T-helper 1 cell treated with Interleukin-12 subunit alpha and Interleukin-12 subunit beta and Interleukin-4 antibody, amounts not matched to agents 30 μg/mL and 1 μg/mL, for 36 hours (primary cell): Measurements from ENCODE around the gene CARD6.
"Not testable (repeated sequence)": the region's sequence is repeated elsewhere in the genome, so short reads cannot be mapped to it uniquely, and the experiment has no call there.

ENCODE experiments used
- H3K27ac Mint-ChIP-seq: one replicate; pipeline ENCODE4 v1.8.0; 2021; ENCODE audit warnings: mild to moderate bottlenecking, mixed read lengths
- H3K27me3 Mint-ChIP-seq: one replicate; pipeline ENCODE4 v1.8.0; 2021; ENCODE audit warnings: low read depth, mixed read lengths
- H3K36me3 Mint-ChIP-seq: one replicate; pipeline ENCODE4 v1.8.0; 2021; ENCODE audit warnings: low read depth, mixed read lengths
- H3K4me1 Mint-ChIP-seq: one replicate; pipeline ENCODE4 v1.8.0; 2021; ENCODE audit warnings: low read depth, mixed read lengths
- H3K4me3 Mint-ChIP-seq: one replicate; pipeline ENCODE4 v1.8.0; 2021; ENCODE audit warnings: mild to moderate bottlenecking, moderate library complexity, mixed read lengths
- H3K9me3 Mint-ChIP-seq: one replicate; pipeline ENCODE4 v1.8.0; 2021; ENCODE audit warnings: mixed read lengths

The CARD6 gene

GRCh38 chr5:40877371-40877988 is 36.3 kb downstream of the CARD6 start:
- Mint-ChIP-seq H3K27ac (no peak overlapping the region), H3K27me3 (peaks cover 8% of the 10 kb centered on the region), H3K36me3 (no peaks in the 10 kb centered on the region), H3K9me3 (peaks cover 4% of the 10 kb centered on the region), H3K4me3 (no peak overlapping the region), H3K4me1 (no peaks in the 10 kb centered on the region)

DNA sequence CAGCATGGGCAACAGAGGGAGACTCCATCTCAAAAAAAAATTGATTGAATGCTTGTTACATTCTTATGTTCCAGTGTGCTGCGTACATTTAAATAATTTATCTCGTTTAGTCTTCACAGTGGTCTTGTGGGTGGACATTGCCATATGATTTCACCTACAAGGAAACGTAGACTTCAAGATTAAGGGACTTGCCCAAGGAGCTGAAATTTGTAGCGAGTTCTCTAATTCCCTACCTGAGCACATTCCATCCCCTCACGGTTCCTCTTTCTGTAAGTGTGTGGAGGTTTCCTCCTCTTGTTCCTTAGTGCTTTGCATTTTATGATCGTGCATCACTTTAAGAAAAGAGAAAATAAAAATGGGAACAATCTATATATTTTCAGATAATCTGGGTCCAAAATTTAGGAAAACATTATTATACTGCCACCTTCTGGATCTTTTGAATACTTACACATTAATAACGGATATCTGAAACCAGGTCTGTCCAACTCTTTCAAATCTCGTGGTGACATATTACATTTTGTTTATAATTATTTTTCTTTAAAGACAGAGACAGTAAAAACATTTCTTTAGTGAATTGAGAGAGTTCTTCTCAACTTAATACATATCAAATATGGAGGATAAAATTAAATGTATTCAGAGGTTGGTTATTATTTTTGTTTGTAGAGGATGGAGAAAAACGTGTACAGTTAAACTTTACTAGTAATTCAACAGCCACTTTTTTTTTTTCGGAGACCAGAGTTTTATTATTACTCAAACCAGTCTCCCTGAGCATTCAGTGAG is 38.2 kb downstream of the CARD6 start:
- Mint-ChIP-seq H3K27ac (no peak overlapping the region), H3K4me1 (no peaks in the 10 kb centered on the region), H3K9me3 (peaks cover 4% of the 10 kb centered on the region), H3K4me3 (no peak overlapping the region), H3K27me3 (peaks cover 10% of the 10 kb centered on the region), H3K36me3 (no peaks in the 10 kb centered on the region)

DNA sequence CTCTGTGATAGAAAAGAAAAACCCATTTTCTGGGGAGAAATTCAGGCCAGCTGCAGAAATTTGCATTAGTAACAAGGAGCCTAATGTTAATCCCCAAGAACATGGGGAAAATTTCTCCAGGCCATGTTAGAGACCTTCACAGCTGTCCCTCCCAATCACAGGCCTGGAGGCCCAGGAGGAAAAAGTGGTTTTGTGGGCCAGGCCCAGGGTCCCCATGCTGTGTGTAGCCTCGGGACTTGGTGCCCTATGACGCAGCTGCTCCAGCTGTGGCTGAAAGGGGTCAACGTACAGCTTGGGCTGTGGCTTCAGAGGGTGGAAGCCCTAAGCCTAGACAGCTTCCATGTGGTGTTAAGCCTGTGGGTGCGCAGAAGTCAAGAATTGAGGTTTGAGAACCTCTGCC is 41.1 kb downstream of the CARD6 start:
- H3K27ac Mint-ChIP-seq, result no peak overlapping the region
- H3K4me3 Mint-ChIP-seq, result no peak overlapping the region
- peaks cover 6% of the 10 kb centered on the region for H3K27me3 Mint-ChIP-seq
- H3K9me3 Mint-ChIP-seq, result no peaks in the 10 kb centered on the region
- no peaks in the 10 kb centered on the region for H3K4me1 Mint-ChIP-seq
- H3K36me3 Mint-ChIP-seq, result no peaks in the 10 kb centered on the region

DNA sequence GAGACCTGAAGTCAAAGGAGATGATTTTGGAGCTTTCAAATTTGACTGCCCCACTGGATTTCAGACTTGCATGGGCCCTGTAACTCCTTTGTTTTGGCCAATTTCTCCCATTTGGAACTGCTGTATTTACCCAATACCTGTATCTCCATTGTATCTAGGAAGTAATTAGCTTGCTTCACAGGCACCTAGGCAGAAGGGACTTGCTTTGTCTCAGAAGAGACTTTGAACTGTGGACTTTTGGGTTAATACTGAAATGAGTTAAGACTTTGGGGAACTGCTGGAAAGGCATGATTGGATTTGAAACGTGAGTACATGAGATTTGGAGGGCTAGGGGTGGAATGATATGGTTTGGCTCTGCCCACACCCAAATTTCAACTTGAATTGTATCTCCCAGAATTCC is 41.9 kb downstream of the CARD6 start:
- not testable (repeated sequence) for H3K36me3 Mint-ChIP-seq, H3K4me1 Mint-ChIP-seq, H3K27me3 Mint-ChIP-seq, H3K9me3 Mint-ChIP-seq, H3K4me3 Mint-ChIP-seq, H3K27ac Mint-ChIP-seq

DNA sequence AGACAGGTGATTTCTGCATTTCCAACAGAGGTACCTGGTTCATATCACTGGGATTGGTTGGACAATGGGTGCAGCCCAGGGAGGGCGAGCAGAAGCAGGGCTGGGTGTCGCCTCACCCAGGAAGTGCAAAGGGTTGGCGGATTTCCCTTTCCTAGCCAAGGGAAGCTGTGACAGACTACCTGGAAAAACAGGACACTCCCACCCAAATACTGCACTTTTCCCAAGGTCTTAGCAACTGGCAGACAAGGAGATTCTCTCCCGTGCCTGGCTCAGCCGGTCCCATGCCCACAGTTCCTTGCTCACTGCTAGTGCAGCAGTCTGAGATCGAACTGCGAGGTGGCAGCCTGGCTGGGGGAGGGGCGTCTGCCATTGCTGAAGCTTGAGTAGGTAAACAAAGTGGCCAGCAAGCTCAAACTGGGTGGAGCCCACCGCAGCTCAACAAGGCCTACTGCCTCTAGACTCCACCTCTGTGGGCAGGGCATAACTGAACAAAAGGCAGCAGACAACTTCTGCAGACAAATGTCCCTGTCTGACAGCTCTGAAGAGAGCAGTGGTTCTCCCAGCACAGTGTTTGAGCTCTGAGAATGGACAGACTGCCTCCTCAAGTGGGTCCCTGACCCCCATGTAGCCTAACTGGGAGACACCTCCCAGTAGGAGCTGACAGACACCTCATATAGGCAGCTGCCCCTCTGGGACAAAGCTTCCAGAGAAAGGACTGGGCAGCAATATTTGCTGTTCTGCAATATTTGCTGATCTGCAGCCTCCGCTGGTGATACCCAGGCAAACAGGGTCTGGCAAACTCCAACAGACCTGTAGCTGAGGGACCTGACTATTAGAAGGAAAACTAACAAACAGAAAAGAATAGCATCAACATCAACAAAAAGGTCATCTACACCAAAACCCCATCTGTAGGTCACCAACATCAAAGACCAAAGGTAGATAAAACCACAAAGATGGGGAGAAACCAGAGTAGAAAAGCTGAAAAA is 54.6 kb downstream of the CARD6 start:
- H3K36me3 Mint-ChIP-seq, H3K4me1 Mint-ChIP-seq, H3K27me3 Mint-ChIP-seq, H3K27ac Mint-ChIP-seq, H3K4me3 Mint-ChIP-seq, H3K9me3 Mint-ChIP-seq: not testable (repeated sequence)

GRCh38 chr5:40904205-40904993 is 63.2 kb downstream of the CARD6 start:
- Mint-ChIP-seq H3K9me3 (no peaks in the 10 kb centered on the region), H3K36me3 (no peaks in the 10 kb centered on the region), H3K4me1 (no peaks in the 10 kb centered on the region), H3K4me3 (no peak overlapping the region), H3K27ac (no peak overlapping the region), H3K27me3 (peaks cover 19% of the 10 kb centered on the region)

- Mint-ChIP-seq H3K36me3 (no peaks in the 10 kb centered on the region), H3K27ac (no peak overlapping the region), H3K4me1 (no peaks in the 10 kb centered on the region), H3K9me3 (no peaks in the 10 kb centered on the region), H3K27me3 (peaks cover 25% of the 10 kb centered on the region), H3K4me3 (no peak overlapping the region)
Observed at GRCh38 chr5:40904994-40905306, 63.8 kb downstream of the CARD6 start.

GRCh38 chr5:40906351-40906751 is 65.2 kb downstream of the CARD6 start:
- no peaks in the 10 kb centered on the region for H3K9me3 Mint-ChIP-seq
- no peak overlapping the region for H3K27ac Mint-ChIP-seq
- peaks cover 27% of the 10 kb centered on the region for H3K27me3 Mint-ChIP-seq
- H3K36me3 Mint-ChIP-seq, result no peaks in the 10 kb centered on the region
- no peak overlapping the region for H3K4me3 Mint-ChIP-seq
- H3K4me1 Mint-ChIP-seq, result no peaks in the 10 kb centered on the region

DNA sequence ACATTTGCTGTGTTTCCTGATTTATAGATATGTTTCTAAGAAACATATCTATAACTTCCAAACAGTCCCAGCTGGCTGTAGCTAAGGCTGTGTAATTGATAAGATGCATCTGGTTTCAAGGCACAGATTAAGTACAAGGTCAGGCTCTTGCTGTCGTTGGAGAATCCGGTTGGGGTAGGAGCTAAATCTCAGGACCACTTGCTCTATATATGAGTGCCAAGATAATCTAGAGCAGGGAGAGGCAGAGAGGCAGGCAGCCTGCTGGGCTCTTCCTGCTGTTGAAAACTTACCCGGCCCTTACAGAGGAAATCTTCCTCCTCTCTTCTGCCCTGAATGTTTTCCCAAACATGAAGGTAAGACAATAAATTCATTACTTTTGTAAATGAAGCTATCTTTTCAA is 68.1 kb downstream of the CARD6 start, which contains the start of gene C7:
TSS of gene C7 (plus strand) at position 234 of the 400 bp plus-strand sequence. CDS start at position 348, 114 bp downstream.
- H3K36me3 Mint-ChIP-seq, result no peaks in the 10 kb centered on the region
- no peak within 1 kb of the TSS for H3K4me3 Mint-ChIP-seq
- H3K4me1 Mint-ChIP-seq, result no peaks in the 10 kb centered on the region
- peaks cover 28% of the 10 kb centered on the region for H3K27me3 Mint-ChIP-seq
- H3K9me3 Mint-ChIP-seq, result no peaks in the 10 kb centered on the region
- H3K27ac Mint-ChIP-seq, result no peak within 1 kb of the TSS

GRCh38 chr5:40909723-40910122 is 68.6 kb downstream of the CARD6 start:
- Mint-ChIP-seq H3K4me1 (no peaks in the 10 kb centered on the region), H3K27me3 (peaks cover 29% of the 10 kb centered on the region), H3K4me3 (no peak overlapping the region), H3K9me3 (no peaks in the 10 kb centered on the region), H3K27ac (no peak overlapping the region), H3K36me3 (no peaks in the 10 kb centered on the region)
